Ovary (tissue), 9 donors: ENCODE data around the gene CDC42EP5. TPM values are rescaled to one million over a fixed set of nuclear protein-coding genes. Genes with fewer than 3 reads are reported as not detected.
"Not testable (repeated sequence)": the region's sequence is repeated elsewhere in the genome, so short reads cannot be mapped to it uniquely, and the experiment has no call there.

ENCODE experiments used
- DNase-seq, 5 donors: peaks; one replicate each; pipeline ENCODE4 v3.0.0-alpha.2; 2019 to 2020
- H3K27ac ChIP-seq, 2 donors: fragments of 200-600 bp; one replicate each; pipeline versions ENCODE4 v1.5.1 to v1.8.0; 2019 to 2022
- H3K27me3 ChIP-seq: fragments of 200-600 bp; one replicate; pipeline ENCODE4 v1.8.0; 2022
- H3K36me3 ChIP-seq: fragments of 200-600 bp; sonication (generic); one replicate; pipeline ENCODE4 v1.5.1; 2019
- H3K4me1 ChIP-seq: one replicate; pipeline ENCODE4 v1.8.1; 2013; ENCODE audit warnings: mild to moderate bottlenecking, moderate library complexity; ENCODE audit not compliant: insufficient read depth
- H3K4me3 ChIP-seq: fragments of 200-600 bp; sonication (generic); one replicate; pipeline ENCODE4 v1.5.1; 2017
- H3K9me3 ChIP-seq, 2 donors: fragments of 200-600 bp in 1 of 2; sonication (generic) in 1 of 2; one replicate each; pipeline versions ENCODE4 v1.5.1 to v1.8.1; 2013 to 2019; ENCODE audit warnings: mild to moderate bottlenecking in 1 of 2, moderate library complexity in 1 of 2
- EP300 ChIP-seq: sonication (generic); formaldehyde crosslinking; IDR thresholded peaks from one replicate; pipeline ENCODE4 v1.6.1; 2017; ENCODE audit warnings: antibody characterized with exemption
- POLR2A ChIP-seq: fragments of 450-650 bp; IDR thresholded peaks from one replicate; pipeline ENCODE4 v1.6.1; 2017; ENCODE audit warnings: antibody characterized with exemption, mild to moderate bottlenecking, moderate library complexity
- WGBS, 3 donors: extraction: QIAGEN DNeasy Blood & Tissue Kit in 1 of 3; methylation state at CpG; one replicate each; pipeline versions ENCODE4 v1.1.5 to v1.1.7; 2013 to 2017; 5-methylcytosine and 5-hydroxymethylcytosine counted together
- intact Hi-C, 4 donors: fragments of 100-400 bp; cut with DNase I; formaldehyde crosslinking; loops; one replicate each; pipeline versions ENCODE4 v1.11.0 to v1.15.1; 2022 to 2023
- polyA plus RNA-seq, 2 donors: library from polyadenylated mRNA; stranded (reverse); fragments of 200-250 nt in 1 of 2; fragments of 350-450 nt in 1 of 2; fragmentation: Illumina TruSeq in 1 of 2; extraction: RNeasy Lipid Tissue Mini Kit (QIAGEN cat#74804) in 1 of 2; gene quantifications; one replicate each; pipeline ENCODE4 v1.2.3, GENCODE V29; 2013 to 2014
- total RNA-seq, 7 donors: library from RNA; depleted of rRNA in 2 of 7; stranded (reverse); fragments of >200 nt in 2 of 7; fragmentation: NEBNext Ultra II Directional in 3 of 7; extraction: Animal tissue kit (Norgen Biotek cat#: 25700) in 3 of 7; gene quantifications; one replicate each; pipeline versions ENCODE4 v1.1.0 to v1.2.4, GENCODE V29; 2016 to 2023
- TF ChIP-seq, protein P1 (sequence below), 3 donors: fragments of 450-650 bp in 2 of 3; fragments of 200-600 bp in 1 of 3; IDR thresholded peaks; one replicate each; pipeline versions ENCODE4 v1.5.1 to v1.8.0; 2016 to 2022; ENCODE audit warnings: antibody characterized with exemption in 3 of 3, mild to moderate bottlenecking in 1 of 3
- donor health status: DM: no; HTN: no; CAD: no; lungs with moderate emphysema.
- donor health status: DM: no; HTN: no; CAD: no.
- donor health status: Bipolar disorder and iron deficiency.
- donor health status: DM: yes; HTN: yes; CAD: no.
- donor health status: DM: no; HTN: no; CAD: no.
- donor health status: DM: yes; HTN: yes; CAD: no.

CDC42EP5 gene
- total and polyA plus RNA-seq, 9 donors: 0.55 to 31.0 (median 17.6) TPM

GRCh38 chr19:54493967-54494585, 21.0 kb upstream of the CDC42EP5 start:
- intact Hi-C loops: no loop called here
- H3K27me3 ChIP-seq: no peaks in the 10 kb centered on the region
- WGBS, 3 donors: 68 to 81% (median 70%) methylated on average over 10 of the region's 10 CpGs

DNA sequence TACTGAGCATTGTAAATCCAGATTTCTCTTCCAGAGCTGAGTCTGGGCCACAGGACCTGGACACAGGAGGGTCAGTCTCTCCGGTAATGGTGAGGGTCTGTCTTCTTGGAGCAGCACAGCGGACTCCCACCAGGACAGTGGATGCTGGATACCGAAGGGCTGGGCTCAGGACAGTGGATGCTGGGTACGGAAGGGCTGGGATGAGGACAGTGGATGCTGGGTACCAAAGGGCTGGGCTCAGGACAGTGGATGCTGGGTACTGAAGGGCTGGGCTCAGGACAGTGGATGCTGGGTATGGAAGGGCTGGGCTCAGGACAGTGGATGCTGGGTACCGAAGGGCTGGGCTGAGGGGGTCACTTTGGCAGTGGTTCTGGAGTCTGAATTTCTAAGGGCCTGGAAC, 20.0 kb upstream of the CDC42EP5 start:
- H3K9me3 ChIP-seq, DNase-seq, H3K4me3 ChIP-seq, H3K27ac ChIP-seq, H3K4me1 ChIP-seq, H3K27me3 ChIP-seq, intact Hi-C loops, H3K36me3 ChIP-seq: not testable (repeated sequence)
- 72 to 85% (median 77%) methylated on average over 5 of the region's 5 CpGs for WGBS, 3 donors

More at GRCh38 chr19:54493967-54494585, 21.0 kb upstream of the CDC42EP5 start:
- TF ChIP-seq EP300 (no peak), POLR2A (no peak)
- TF ChIP-seq, protein P1, sequence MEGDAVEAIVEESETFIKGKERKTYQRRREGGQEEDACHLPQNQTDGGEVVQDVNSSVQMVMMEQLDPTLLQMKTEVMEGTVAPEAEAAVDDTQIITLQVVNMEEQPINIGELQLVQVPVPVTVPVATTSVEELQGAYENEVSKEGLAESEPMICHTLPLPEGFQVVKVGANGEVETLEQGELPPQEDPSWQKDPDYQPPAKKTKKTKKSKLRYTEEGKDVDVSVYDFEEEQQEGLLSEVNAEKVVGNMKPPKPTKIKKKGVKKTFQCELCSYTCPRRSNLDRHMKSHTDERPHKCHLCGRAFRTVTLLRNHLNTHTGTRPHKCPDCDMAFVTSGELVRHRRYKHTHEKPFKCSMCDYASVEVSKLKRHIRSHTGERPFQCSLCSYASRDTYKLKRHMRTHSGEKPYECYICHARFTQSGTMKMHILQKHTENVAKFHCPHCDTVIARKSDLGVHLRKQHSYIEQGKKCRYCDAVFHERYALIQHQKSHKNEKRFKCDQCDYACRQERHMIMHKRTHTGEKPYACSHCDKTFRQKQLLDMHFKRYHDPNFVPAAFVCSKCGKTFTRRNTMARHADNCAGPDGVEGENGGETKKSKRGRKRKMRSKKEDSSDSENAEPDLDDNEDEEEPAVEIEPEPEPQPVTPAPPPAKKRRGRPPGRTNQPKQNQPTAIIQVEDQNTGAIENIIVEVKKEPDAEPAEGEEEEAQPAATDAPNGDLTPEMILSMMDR (IDR thresholded peaks at IDR 0.05): no peak
- Histone ChIP-seq H3K27ac (no peak overlapping the region), H3K36me3 (no peaks in the 10 kb centered on the region), H3K4me1 (no peaks in the 10 kb centered on the region), H3K4me3 (no peak overlapping the region), H3K9me3 (no peaks in the 10 kb centered on the region)
- DNase-seq: no peak

GRCh38 chr19:54492568-54492967, 19.5 kb upstream of the CDC42EP5 start:
- WGBS, 3 donors: 80 to 85% (median 83%) methylated on average over 18 of the region's 18 CpGs

DNA sequence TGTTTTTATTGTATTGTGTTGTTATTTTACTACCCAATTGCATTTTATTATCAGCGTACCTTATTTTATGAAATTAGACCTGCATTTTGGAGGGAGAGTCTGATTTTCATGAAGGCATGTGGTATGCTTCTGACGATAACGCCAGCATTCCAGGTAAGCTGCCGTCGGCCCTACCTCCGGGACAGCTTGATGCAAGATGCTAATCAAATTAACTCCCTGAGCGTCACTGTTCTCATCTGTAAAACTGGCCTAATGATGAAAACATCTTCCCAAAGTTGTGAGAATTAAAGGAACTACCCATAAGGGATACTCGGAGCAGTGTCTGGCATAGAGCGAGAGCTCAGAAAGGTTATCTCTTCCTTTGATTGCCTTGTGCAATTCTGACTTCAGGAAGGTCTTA, 16.7 kb upstream of the CDC42EP5 start:
- H3K9me3 ChIP-seq: no peaks in the 10 kb centered on the region
- intact Hi-C loops: no loop called here
- DNase-seq: no peak
- no peaks in the 10 kb centered on the region for H3K4me1 ChIP-seq
- no peak overlapping the region for H3K4me3 ChIP-seq
- no peak overlapping the region for H3K27ac ChIP-seq
- H3K36me3 ChIP-seq: no peaks in the 10 kb centered on the region
- 57 to 63% (median 58%) methylated on average over 9 of the region's 9 CpGs for WGBS, 3 donors
- no peak for TF ChIP-seq POLR2A
- TF ChIP-seq, protein P1 (IDR thresholded peaks at IDR 0.05): no peak
- TF ChIP-seq EP300: no peak
- no peaks in the 10 kb centered on the region for H3K27me3 ChIP-seq

More at GRCh38 chr19:54492568-54492967, 19.5 kb upstream of the CDC42EP5 start:
- Histone ChIP-seq H3K27me3 (no peaks in the 10 kb centered on the region), H3K9me3 (no peaks in the 10 kb centered on the region), H3K27ac (no peak overlapping the region), H3K4me3 (no peak overlapping the region), H3K4me1 (no peaks in the 10 kb centered on the region), H3K36me3 (no peaks in the 10 kb centered on the region)
- DNase-seq: no peak
- no peak for TF ChIP-seq EP300
- intact Hi-C loops: no loop called here

DNA sequence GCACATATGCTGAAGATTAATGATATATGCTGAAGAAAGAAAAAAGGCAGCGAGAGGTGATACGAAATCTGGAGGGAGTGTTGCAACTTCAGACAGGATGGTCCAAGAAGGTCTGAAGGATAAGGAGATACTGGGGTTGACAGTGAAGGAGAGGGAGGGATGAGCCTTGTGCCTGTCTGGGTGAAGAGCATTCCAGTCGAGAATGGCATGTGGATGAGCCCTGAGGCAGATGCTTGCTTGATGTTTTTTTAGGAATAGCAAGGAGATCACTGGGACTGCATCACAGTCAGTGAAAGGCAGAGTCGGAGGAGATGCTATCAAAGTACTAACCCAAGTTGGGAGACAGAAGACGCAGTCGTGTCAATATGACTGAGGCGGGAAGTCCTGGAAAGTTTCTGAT, 16.2 kb upstream of the CDC42EP5 start:
- TF ChIP-seq EP300: no peak
- WGBS, 3 donors: 60 to 70% (median 63%) methylated on average over 7 of the region's 7 CpGs
- Histone ChIP-seq H3K4me3 (no peak overlapping the region), H3K9me3 (no peaks in the 10 kb centered on the region), H3K27ac (no peak overlapping the region), H3K27me3 (no peaks in the 10 kb centered on the region), H3K36me3 (no peaks in the 10 kb centered on the region), H3K4me1 (no peaks in the 10 kb centered on the region)
- intact Hi-C loops: no loop called here
- no peak for DNase-seq

DNA sequence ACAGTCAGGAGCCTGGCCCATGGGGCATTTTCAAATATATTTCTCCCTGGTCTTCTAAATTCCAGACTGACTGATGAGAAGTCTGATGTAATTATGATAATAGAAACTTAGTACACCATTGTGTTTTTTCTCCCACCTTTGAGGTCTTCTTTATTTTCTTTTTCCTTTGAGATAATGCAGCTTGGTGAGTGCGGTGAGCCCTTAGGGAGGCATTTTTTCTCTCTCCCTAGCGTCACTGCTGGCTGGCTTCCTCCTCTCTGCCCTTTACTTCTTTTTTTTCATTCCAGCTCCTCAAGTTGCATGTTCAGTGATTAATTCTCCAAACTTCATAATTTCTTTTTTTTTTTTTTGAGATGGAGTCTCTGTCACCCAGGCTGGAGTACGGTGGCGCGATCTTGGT, 12.8 kb upstream of the CDC42EP5 start:
- Histone ChIP-seq H3K4me3 (no peak overlapping the region), H3K9me3 (no peaks in the 10 kb centered on the region), H3K36me3 (no peaks in the 10 kb centered on the region), H3K27me3 (no peaks in the 10 kb centered on the region), H3K27ac (no peak overlapping the region), H3K4me1 (no peaks in the 10 kb centered on the region)
- no peak for DNase-seq
- 52 to 58% (median 58%) methylated on average over 5 of the region's 5 CpGs for WGBS, 3 donors
- no peak for TF ChIP-seq EP300
- TF ChIP-seq, protein P1 (IDR thresholded peaks at IDR 0.05): no peak
- intact Hi-C loops: no loop called here
